ENCODE measurements around the gene GMPPA. TPM values are rescaled to one million over a fixed set of nuclear protein-coding genes. Genes with fewer than 3 reads are reported as not detected.

The GMPPA gene
- total RNA-seq, 2 experiments from 2014 or later, result 32.4 to 34.2 TPM

DNA sequence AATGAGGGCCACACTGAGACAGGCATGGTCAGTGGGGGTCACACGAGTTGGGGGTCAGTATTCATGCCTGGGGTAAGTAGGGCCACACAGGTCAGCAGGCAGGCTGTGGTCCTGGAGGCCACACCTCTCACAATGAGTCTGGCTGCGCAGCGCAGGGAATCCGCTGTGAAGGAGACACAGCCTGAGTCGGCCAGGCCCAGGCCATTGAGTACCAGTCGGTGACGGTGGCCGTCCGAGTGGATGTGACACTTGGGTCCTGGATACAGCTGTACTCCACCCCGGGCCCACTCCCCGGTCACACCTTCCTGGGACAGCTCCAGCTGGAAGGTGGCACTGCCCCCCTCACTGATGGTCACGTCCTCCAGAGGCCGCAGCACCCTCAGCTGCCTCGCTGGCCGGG is 55.7 kb downstream of the GMPPA start:
- ChIA-PET POLR2A (no interaction called here), CTCF (interaction anchor here (1.4 to 4.2 kb wide), 2 partner anchors 13 kb away, joined by 3 to 23 read pairs; no protein-coding TSS in a partner anchor)
- H3K9me3 Mint-ChIP-seq, result no peaks in the 10 kb centered on the region
- DNase-seq (no peak), ATAC-seq (no peak)
- peaks cover 32% of the 10 kb centered on the region for H3K27me3 Mint-ChIP-seq
- TF ChIP-seq, protein P1, sequence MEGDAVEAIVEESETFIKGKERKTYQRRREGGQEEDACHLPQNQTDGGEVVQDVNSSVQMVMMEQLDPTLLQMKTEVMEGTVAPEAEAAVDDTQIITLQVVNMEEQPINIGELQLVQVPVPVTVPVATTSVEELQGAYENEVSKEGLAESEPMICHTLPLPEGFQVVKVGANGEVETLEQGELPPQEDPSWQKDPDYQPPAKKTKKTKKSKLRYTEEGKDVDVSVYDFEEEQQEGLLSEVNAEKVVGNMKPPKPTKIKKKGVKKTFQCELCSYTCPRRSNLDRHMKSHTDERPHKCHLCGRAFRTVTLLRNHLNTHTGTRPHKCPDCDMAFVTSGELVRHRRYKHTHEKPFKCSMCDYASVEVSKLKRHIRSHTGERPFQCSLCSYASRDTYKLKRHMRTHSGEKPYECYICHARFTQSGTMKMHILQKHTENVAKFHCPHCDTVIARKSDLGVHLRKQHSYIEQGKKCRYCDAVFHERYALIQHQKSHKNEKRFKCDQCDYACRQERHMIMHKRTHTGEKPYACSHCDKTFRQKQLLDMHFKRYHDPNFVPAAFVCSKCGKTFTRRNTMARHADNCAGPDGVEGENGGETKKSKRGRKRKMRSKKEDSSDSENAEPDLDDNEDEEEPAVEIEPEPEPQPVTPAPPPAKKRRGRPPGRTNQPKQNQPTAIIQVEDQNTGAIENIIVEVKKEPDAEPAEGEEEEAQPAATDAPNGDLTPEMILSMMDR (IDR thresholded peaks at IDR 0.05), result no peak
- no peaks in the 10 kb centered on the region for H3K4me1 Mint-ChIP-seq (ENCODE audit: low read depth)
- H3K36me3 Mint-ChIP-seq (ENCODE audit: low read depth), result no peaks in the 10 kb centered on the region
- no peak overlapping the region for H3K4me3 Mint-ChIP-seq
- intact Hi-C loops (cut with micrococcal nuclease), result no loop called here
- H3K27ac Mint-ChIP-seq, result no peak overlapping the region

DNA sequence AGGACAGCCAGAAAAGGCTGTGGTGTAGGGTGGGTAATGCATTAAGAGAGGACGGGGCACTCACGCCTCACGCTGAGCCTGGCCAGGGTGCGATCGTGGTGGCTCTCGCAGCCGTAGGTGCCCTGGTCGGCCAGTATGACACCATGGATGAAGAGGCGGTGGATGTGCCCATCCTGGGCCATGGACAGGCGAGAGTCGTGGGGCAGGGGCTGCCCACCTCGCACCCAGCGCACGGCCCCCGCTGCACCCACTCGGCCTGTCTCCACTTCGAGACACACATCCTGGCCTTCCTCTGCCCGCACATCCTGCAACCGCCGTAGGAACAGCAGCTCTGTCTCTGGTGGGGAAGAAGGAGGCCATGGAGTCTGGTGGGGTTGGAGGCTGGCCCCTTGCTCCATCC is 57.3 kb downstream of the GMPPA start:
- DNase-seq, result no peak
- Mint-ChIP-seq H3K27me3 (peaks cover 26% of the 10 kb centered on the region), H3K4me3 (no peak overlapping the region), H3K4me1 (ENCODE audit: low read depth) (no peaks in the 10 kb centered on the region), H3K9me3 (no peaks in the 10 kb centered on the region), H3K27ac (no peak overlapping the region), H3K36me3 (ENCODE audit: low read depth) (no peaks in the 10 kb centered on the region)
- TF ChIP-seq, protein P1 (IDR thresholded peaks at IDR 0.05), result no peak
- CTCF ChIA-PET, result interaction anchor here (0.7 to 1.8 kb wide), 3 partner anchors 15 to 153 kb away, joined by 3 to 4 read pairs (median 3); no protein-coding TSS in a partner anchor
- POLR2A ChIA-PET, result no interaction called here
- intact Hi-C loops (cut with micrococcal nuclease), result no loop called here
- ATAC-seq, result no peak

DNA sequence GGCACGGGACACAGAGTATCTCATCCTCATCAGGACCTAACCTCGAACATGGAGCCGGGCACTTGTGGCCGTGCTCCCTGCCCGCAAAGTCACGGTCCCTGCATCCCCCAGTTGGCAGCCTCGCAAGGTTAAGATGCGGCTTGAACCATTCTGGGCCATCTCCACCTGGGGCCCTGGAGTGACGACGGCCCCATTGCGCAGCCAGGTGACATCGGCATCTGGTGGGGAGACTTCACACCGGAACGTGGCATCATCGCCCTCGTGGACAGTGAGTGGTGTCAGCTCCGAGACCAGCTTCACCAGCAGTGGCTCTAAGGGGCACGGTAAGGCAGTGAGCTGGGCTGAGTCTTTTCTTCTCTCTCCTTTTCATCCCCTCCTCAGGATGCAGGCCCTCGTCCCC is 57.7 kb downstream of the GMPPA start:
- no peak for ATAC-seq
- TF ChIP-seq, protein P1 (IDR thresholded peaks at IDR 0.05), result no peak
- POLR2A ChIA-PET, result interaction anchor here (1.0 kb wide), 1 partner anchor 24 kb away, joined by 3 read pairs; no protein-coding TSS in a partner anchor
- intact Hi-C loops (cut with micrococcal nuclease), result no loop called here
- DNase-seq, result no peak
- H3K4me1 Mint-ChIP-seq (ENCODE audit: low read depth), result no peaks in the 10 kb centered on the region
- CTCF ChIA-PET, result interaction anchor here (1.1 to 1.8 kb wide), 2 partner anchors 27 to 87 kb away, joined by 3 to 4 read pairs; no protein-coding TSS in a partner anchor
- H3K4me3 Mint-ChIP-seq, result no peak overlapping the region
- peaks cover 24% of the 10 kb centered on the region for H3K27me3 Mint-ChIP-seq
- no peak overlapping the region for H3K27ac Mint-ChIP-seq
- no peaks in the 10 kb centered on the region for H3K36me3 Mint-ChIP-seq (ENCODE audit: low read depth)
- no peaks in the 10 kb centered on the region for H3K9me3 Mint-ChIP-seq

Small RNA genes lying within 50 kb of the gene (microRNA-seq; reads per million reads assigned to microRNA genes)
- not detected for gene MIR3132 (ENCODE audit: borderline microRNAs expressed, borderline replicate concordance)

Other genes starting within 250 kb of the GMPPA start
- gene TUBA4B, start 245.6 kb upstream of the GMPPA start, total RNA-seq, result not detected
- 100 to 1,000 TPM; 226 TPM for gene TUBA4A, start 245.0 kb upstream of the GMPPA start, total RNA-seq
- gene DNAJB2, start 219.5 kb upstream of the GMPPA start, total RNA-seq, result 10 to 100 TPM; 61.8 to 63.3 TPM
- 1 to 10 TPM in 1 of 2 experiments, under 1 TPM in 1; 0.92 to 1.1 TPM for gene PTPRN, start 189.5 kb upstream of the GMPPA start, total RNA-seq
- gene RESP18, start 166.1 kb upstream of the GMPPA start, total RNA-seq, result not detected
- 100 to 1,000 TPM; 112 to 113 TPM for gene DNPEP, start 111.0 kb upstream of the GMPPA start, total RNA-seq
- gene DES, start 80.5 kb upstream of the GMPPA start, total RNA-seq, result not detected
- gene SPEG, start 64.0 kb upstream of the GMPPA start, total RNA-seq, result 1 to 10 TPM; 2.1 to 2.3 TPM
- not detected for gene ASIC4, start 15.6 kb downstream of the GMPPA start, total RNA-seq
- gene CHPF, start 44.9 kb downstream of the GMPPA start, total RNA-seq, result 10 to 100 TPM; 16.6 to 18.4 TPM
- 1 to 10 TPM; 2.1 to 2.2 TPM for gene TMEM198, start 45.1 kb downstream of the GMPPA start, total RNA-seq
- 1 to 10 TPM; 1.3 to 1.4 TPM for gene OBSL1, start 72.6 kb downstream of the GMPPA start, total RNA-seq
- not detected for gene INHA, start 73.4 kb downstream of the GMPPA start, total RNA-seq
- 10 to 100 TPM; 26.4 to 27.5 TPM for gene STK11IP, start 99.0 kb downstream of the GMPPA start, total RNA-seq
- not detected for gene SLC4A3, start 128.7 kb downstream of the GMPPA start, total RNA-seq